Measurements from ENCODE around the gene RIPOR2. TPM values are rescaled to one million over a fixed set of nuclear protein-coding genes. Genes with fewer than 3 reads are reported as not detected.

The RIPOR2 gene
- total RNA-seq, 1 donor from 2014 or later = 17.0 TPM

DNA sequence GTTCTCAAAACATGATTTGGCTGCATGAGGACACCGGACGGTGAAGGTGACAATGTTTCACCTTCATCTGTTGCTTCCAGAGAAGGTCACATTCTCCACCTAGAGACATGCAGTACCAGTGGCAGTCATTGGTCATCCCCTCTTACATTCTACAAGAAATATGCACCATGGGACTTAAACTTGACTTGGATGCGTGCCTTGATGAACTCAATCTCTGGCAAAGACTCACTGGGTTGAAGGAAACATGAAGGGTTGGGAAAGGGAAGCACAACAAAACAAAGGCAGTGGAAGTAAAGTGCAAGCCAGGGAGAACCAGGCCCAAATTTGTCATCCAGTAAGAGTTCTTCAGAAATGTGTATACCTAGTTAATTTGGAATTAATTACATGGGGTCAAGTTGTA lies 97.7 kb downstream of the RIPOR2 start:
- DNase-seq (ENCODE audit: low spot score) = no peak
- intact Hi-C loops (cut with DNase I) = no loop called here
- peak; percentile 65 for ATAC-seq

GRCh38 chr6:24836109-24836508 lies 99.7 kb downstream of the RIPOR2 start:
- DNase-seq (ENCODE audit: low spot score) (no peak), ATAC-seq (peak; percentile 65)
- intact Hi-C loops (cut with DNase I) = no loop called here

DNA sequence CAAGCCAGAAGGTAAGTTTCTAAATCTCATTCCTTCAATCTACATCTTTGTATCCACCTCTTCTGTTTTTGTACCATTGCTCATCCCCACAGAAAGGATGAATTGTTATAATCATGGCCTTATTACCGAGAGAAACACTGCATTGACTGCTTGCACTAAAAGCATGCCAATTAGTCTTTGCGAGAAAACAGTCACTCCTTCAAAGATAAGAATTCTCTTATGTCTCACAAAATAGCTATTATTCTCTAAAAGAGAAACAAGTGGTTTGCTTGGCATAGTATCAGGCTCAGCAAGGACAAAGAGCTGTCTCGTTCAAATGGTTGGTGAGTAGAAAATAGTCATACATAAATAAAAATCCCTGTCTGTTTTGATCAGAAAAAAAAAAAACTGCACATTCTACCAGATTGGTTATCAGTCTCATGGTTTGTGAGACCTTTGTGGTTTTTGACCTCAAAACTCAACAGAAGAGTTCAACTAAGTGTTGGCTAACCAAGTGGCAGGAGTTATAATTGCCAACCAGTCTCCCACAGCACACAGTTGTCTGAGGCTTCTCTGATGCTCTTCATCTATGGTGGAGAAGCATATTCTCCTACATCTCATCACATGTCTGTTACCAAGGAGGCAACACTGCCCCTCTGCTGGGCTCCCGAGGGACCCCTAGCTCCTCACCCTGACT lies 101.9 kb downstream of the RIPOR2 start:
- ATAC-seq (no peak), DNase-seq (ENCODE audit: low spot score) (no peak)
- intact Hi-C loops (cut with DNase I) = no loop called here

DNA sequence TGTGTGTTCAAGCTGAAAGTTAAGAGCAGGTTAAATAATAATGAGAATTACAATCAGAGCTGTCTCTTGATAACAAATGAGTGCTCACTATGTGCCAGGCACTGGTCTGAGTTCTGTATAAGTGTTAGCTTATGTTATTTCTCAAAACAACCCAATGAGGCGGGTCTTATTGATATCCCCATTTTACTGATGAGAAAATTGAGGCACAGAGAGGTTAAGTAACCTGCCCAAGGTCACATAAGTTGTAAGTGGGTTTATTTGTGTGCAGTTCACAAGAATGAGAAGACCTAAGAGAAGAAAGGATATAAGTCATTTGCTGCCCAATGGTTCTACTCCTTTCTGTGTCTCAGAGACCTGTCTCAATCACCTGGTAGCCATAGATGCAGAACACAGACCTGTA lies 103.0 kb downstream of the RIPOR2 start:
- no peak for ATAC-seq
- intact Hi-C loops (cut with DNase I) = no loop called here
- DNase-seq (ENCODE audit: low spot score) = no peak

- DNase-seq (ENCODE audit: low spot score) = no peak
- peak; percentile 88 for ATAC-seq
- intact Hi-C loops (cut with DNase I) = no loop called here
These were observed 103.7 kb downstream of the RIPOR2 start for GRCh38 chr6:24831771-24832716.

DNA sequence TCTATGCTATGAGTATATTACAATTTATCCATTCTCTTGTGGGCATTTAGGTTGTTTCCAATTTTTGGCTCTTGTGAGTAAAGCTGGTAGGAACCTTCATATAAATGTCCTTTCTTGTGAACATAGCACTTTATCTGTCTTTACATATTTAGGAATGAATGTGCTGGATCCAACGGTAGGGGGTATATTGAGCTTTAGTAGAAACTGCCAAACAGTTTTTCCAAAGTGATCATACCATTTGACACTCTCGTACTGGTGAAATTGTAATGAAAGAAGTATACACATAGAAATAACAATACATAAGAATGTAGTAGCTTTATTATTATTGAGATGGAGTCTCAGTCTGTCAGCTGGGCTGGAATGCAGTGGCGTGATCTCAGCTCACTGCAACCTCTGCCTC lies 106.1 kb downstream of the RIPOR2 start:
- DNase-seq (ENCODE audit: low spot score) (no peak), ATAC-seq (no peak)
- intact Hi-C loops (cut with DNase I) = no loop called here

DNA sequence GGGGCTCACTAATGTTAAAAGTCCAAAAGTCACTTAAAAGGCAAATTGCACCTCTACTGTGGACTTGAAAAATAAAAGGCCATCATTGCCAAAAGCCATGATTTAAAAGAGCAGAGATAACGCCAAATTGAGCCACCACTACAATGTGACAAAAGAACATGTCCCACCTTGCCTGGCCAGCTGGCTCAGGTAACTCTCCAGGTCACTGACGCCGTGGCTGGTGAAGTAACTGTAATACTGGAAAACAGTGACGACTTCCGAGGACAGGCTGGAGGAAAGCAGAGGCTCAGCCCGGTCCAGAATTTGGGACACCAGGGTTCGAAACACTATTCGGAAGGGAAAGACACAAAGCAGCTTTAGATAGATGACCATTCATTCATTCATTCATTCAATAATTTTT lies 107.8 kb downstream of the RIPOR2 start:
- ATAC-seq (no peak), DNase-seq (ENCODE audit: low spot score) (no peak)
- intact Hi-C loops (cut with DNase I) = no loop called here

DNA sequence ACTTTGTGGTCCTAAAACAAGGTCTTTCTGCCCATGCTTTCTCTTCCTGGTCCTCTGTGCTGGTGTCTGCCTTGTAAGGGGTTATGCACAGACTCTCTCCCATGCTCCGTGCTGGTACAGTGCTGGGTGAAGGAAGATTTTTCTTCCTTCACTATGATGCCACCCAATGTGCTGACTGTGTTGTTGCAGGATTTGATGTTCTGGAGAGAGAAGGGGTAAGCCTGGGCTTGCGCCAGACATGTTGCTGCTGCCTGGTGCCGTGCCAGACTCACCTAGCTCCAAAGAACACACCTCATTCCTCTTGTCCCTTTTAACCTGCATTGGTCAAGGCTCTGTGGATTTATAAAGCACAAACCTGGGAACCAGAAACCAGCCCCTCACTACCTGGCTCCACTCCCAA lies 108.6 kb downstream of the RIPOR2 start:
- no peak for DNase-seq (ENCODE audit: low spot score)
- intact Hi-C loops (cut with DNase I) = no loop called here
- no peak for ATAC-seq

DNA sequence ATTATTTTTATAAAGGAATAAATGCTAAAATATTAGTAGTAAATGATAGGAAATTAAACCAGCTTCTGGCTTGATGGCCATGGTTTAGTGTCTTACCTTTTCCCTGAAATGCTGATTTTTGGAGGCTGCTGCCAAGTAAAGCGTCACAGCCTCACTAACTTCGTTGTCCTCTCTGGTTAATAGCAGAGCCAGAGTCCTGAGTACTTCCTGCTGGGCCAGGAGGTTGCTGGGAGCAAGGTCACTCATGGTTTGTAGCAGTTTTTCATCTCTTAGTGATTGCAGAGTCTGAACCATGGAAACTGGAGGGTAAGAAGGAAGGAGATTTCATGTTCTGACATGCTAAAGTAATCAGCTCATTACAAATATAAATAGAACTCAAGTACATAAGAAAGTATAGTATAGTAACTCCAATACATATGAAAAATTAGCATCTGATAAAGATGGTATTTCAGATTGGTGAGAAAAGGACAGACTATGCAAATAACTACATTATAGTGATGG lies 110.6 kb downstream of the RIPOR2 start:
- DNase-seq (ENCODE audit: low spot score) (no peak), ATAC-seq (no peak)
- intact Hi-C loops (cut with DNase I) = no loop called here

- ATAC-seq = no peak
These were observed 111.4 kb downstream of the RIPOR2 start for GRCh38 chr6:24824142-24824938.

DNA sequence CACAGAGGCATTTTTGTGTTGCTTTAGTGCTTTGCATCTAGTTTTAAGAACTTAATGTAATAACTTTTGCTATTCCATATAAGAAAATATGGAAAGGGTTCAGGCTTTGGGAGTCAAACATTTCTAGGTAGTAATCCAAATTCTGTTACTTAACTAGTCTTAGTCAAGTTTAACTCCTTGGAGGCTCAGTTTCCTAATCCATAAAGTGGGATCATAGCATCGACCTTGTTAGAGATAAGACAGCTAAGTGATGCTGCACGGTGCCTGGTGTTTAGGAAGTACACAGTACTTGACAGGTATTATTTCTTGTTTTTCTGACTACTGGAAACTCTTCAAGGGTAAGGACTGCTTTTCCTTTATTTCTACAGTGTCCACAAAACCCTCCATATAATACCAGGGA lies 112.6 kb downstream of the RIPOR2 start:
- intact Hi-C loops (cut with DNase I) = no loop called here
- DNase-seq (ENCODE audit: low spot score) = no peak
- no peak for ATAC-seq

More at GRCh38 chr6:24824142-24824938, 111.4 kb downstream of the RIPOR2 start:
- intact Hi-C loops (cut with DNase I) = no loop called here
- no peak for DNase-seq (ENCODE audit: low spot score)

DNA sequence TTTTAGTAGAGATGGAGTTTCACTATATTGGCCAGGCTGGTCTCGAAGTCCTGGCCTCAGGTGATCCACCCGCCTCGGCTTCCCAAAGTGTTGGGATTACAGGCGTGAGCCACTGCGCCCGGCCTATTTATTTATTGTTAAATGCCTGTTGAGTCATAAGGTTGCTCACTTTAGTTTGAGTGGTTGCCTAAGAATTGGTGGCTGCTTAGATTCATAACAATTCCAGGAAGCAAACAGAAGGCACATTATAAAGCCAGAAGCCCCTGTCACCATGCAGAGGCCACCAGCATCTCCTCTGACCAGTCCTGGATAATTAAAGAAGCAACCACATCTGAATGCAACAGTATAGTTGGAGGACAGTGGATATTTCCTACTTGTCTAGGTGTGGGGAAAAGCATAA lies 113.1 kb downstream of the RIPOR2 start:
- ATAC-seq (no peak), DNase-seq (ENCODE audit: low spot score) (no peak)
- intact Hi-C loops (cut with DNase I) = no loop called here

- ATAC-seq (no peak), DNase-seq (ENCODE audit: low spot score) (no peak)
- intact Hi-C loops (cut with DNase I) = no loop called here
These were observed 113.8 kb downstream of the RIPOR2 start for GRCh38 chr6:24821860-24822444.

- intact Hi-C loops (cut with DNase I) = no loop called here
- DNase-seq (ENCODE audit: low spot score) = no peak
- ATAC-seq = no peak
These were observed 117.4 kb downstream of the RIPOR2 start for GRCh38 chr6:24818346-24818745.

GRCh38 chr6:24809728-24810127 lies 126.0 kb downstream of the RIPOR2 start:
- intact Hi-C loops (cut with DNase I) = no loop called here
- DNase-seq (ENCODE audit: low spot score) (no peak), ATAC-seq (no peak)

DNA sequence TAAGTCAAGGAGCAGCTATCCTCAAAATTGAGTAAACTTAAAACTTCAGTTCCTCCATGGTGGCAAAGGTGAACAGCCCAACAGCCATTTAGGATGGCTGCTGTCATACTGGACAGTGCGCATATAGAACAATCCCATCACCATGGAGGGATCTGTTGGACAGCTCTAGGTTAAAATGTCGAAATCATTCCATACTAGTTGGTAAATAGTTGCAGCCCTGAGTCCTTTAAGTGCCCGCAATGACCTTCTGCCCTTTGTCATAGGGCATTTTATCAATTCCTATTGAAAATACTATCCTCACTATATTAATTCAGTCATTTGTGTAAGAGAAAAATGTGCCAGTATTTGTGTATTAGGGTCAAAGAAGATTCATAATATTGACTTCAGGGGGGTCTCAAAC lies 128.2 kb downstream of the RIPOR2 start:
- intact Hi-C loops (cut with DNase I) = no loop called here
- DNase-seq (ENCODE audit: low spot score) (no peak), ATAC-seq (no peak)

DNA sequence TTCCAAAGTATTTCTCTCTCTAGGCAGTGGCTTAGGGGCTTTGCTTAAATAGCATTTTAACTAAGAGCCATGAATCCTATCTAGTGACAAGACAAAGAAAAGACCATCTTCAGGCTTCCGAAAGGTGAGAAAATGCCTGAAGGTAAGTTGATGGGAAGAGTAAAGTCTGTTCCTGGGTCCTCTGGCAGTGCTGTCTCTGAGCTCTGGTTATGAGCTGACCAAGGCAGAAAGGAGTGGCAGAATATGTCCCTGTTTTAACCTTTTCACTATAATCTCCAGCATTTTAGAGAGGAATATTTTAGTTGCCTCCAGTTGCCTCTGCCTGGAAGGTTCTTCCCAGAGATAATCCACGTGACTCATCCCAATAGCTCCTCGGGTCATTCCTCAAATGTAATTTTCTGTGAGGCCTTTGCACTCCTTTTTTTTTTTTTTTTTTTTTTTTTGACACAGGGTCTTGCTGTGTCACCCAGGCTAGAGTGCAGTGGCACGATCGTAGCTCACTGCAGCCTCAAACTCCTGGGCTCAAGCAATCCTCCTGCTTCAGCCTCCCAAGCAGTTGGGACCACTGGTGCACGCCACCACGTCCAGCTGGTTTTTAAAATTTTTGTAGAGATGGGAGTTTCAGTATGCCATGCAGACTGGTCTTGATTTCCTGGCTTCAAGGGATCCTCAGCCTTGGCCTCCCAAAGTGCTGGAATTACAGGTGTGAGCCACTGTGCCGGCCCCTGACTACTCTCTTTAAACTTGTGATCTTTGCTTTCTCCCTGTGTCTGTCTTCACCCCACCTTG lies 133.3 kb downstream of the RIPOR2 start:
- DNase-seq (ENCODE audit: low spot score) (no peak), ATAC-seq (no peak)
- intact Hi-C loops (cut with DNase I) = no loop called here

GRCh38 chr6:24799541-24799915 lies 136.2 kb downstream of the RIPOR2 start:
- ATAC-seq = no peak
- intact Hi-C loops (cut with DNase I) = no loop called here
- DNase-seq (ENCODE audit: low spot score) = no peak

Data from sciatic nerve (tissue), 2 donors.